Sigmoid colon (tissue), 7 donors: ENCODE results near the gene TLE2. TPM values are rescaled to one million over a fixed set of nuclear protein-coding genes. Genes with fewer than 3 reads are reported as not detected.

Experiments
- DNase-seq: peaks from one replicate; pipeline ENCODE4 v3.0.0-alpha.2; 2019
- H3K27ac ChIP-seq, 4 donors: fragments of 200-600 bp; sonication (generic); one replicate each; pipeline ENCODE4 v1.5.1; 2016 to 2019; ENCODE audit warnings: mild to moderate bottlenecking in 1 of 4
- H3K27me3 ChIP-seq, 3 donors: fragments of 200-600 bp; sonication (generic); one replicate each; pipeline ENCODE4 v1.5.1; 2019; ENCODE audit warnings: mild to moderate bottlenecking in 1 of 3
- H3K36me3 ChIP-seq, 4 donors: fragments of 200-600 bp; sonication (generic); one replicate each; pipeline ENCODE4 v1.5.1; 2016 to 2019
- H3K4me1 ChIP-seq, 4 donors: fragments of 200-600 bp; sonication (generic); one replicate each; pipeline ENCODE4 v1.5.1; 2017 to 2019
- H3K4me3 ChIP-seq, 4 donors: fragments of 200-600 bp; sonication (generic); one replicate each; pipeline ENCODE4 v1.5.1; 2017 to 2019; ENCODE audit warnings: mild to moderate bottlenecking in 2 of 4, moderate library complexity in 1 of 4
- H3K9me3 ChIP-seq, 4 donors: fragments of 200-600 bp in 3 of 4; sonication (generic) in 3 of 4; one replicate each; pipeline versions ENCODE4 v1.5.1 to v1.6.1; 2013 to 2019
- CTCF ChIP-seq, 4 experiments: fragments of 450-650 bp in 3 of 4; fragments of 200-600 bp in 1 of 4; IDR thresholded peaks; one replicate each; pipeline ENCODE4 v1.5.1; 2016 to 2019; ENCODE audit warnings: antibody characterized with exemption in 4 of 4, mild to moderate bottlenecking in 3 of 4, moderate library complexity in 2 of 4
- EP300 ChIP-seq, 4 donors: sonication (generic); formaldehyde crosslinking; IDR thresholded peaks; one replicate each; pipeline ENCODE4 v1.6.1; 2017; ENCODE audit warnings: antibody characterized with exemption in 4 of 4
- POLR2A ChIP-seq, 2 donors: fragments of 450-650 bp; IDR thresholded peaks; one replicate each; pipeline ENCODE4 v1.6.1; 2016; ENCODE audit warnings: antibody characterized with exemption in 2 of 2, mild to moderate bottlenecking in 2 of 2, moderate library complexity in 2 of 2
- POLR2AphosphoS5 ChIP-seq, 4 donors: sonication (generic); formaldehyde crosslinking; IDR thresholded peaks; one replicate each; pipeline ENCODE4 v1.6.1; 2017; ENCODE audit warnings: antibody characterized with exemption in 4 of 4
- WGBS, 2 donors: extraction: QIAGEN DNeasy Blood & Tissue Kit; methylation state at CpG; one replicate each; pipeline ENCODE4 v1.1.7; 2013; 5-methylcytosine and 5-hydroxymethylcytosine counted together
- intact Hi-C: fragments of 100-400 bp; cut with DNase I; formaldehyde crosslinking; loops from one replicate; pipeline ENCODE4 v1.15.1; 2023
- polyA plus RNA-seq, 3 donors: library from polyadenylated mRNA; stranded (reverse); fragments of 200-250 nt; gene quantifications; one replicate each; pipeline ENCODE4 v1.2.3, GENCODE V29; 2013
- total RNA-seq, 4 donors: library from RNA; depleted of rRNA; stranded (reverse); fragments of >200 nt; gene quantifications; one replicate each; pipeline ENCODE4 v1.1.0, GENCODE V29; 2016
- donor health status: healthy with polysubstance abuse.
- donor health status: Bipolar disorder and iron deficiency.
- donor health status: healthy.

TLE2 gene
- total and polyA plus RNA-seq, 7 donors: 10.9 to 66.5 (median 27.8) TPM

- intact Hi-C loops: loop anchor here (1.0 to 5.0 kb wide), 2 partner anchors 64 to 78 kb away; no protein-coding TSS in a partner anchor
- no peak for TF ChIP-seq POLR2A (IDR thresholded peaks at IDR 0.05)
- TF ChIP-seq EP300 (IDR thresholded peaks at IDR 0.05): peak in 1 of 4 donors; percentile 3
- TF ChIP-seq POLR2AphosphoS5 (IDR thresholded peaks at IDR 0.05): peak; percentile 64 to 82 (median 74)
- no peaks in the 10 kb centered on the region for H3K27me3 ChIP-seq
- no peaks in the 10 kb centered on the region for H3K36me3 ChIP-seq
- DNase-seq: peak; percentile 98
- H3K27ac ChIP-seq: peak overlapping the region; percentile 85 to 87 (median 86)
- H3K4me1 ChIP-seq: peaks cover 0 to 26% (median 24%) of the 10 kb centered on the region in 4 donors
- 5 to 19% methylated on average over 10 of the region's 10 CpGs for WGBS, 2 donors
- H3K9me3 ChIP-seq: no peaks in the 10 kb centered on the region
- H3K4me3 ChIP-seq: peak overlapping the region in 1 of 4 donors; percentile 52
Measured at GRCh38 chr19:2982983-2983350, 46.1 kb downstream of the TLE2 start.

GRCh38 chr19:2982561-2982960, 46.5 kb downstream of the TLE2 start:
- intact Hi-C loops: loop anchor here (5.0 kb wide), 1 partner anchor 65 kb away; no protein-coding TSS in a partner anchor
- no peak for TF ChIP-seq POLR2AphosphoS5 (IDR thresholded peaks at IDR 0.05)
- WGBS, 2 donors: 45 to 66% methylated on average over 8 of the region's 8 CpGs
- Histone ChIP-seq H3K27ac (peak overlapping the region; percentile 85 to 87 (median 86)), H3K36me3 (no peaks in the 10 kb centered on the region), H3K9me3 (no peaks in the 10 kb centered on the region), H3K4me3 (no peak overlapping the region), H3K4me1 (peaks cover 0 to 29% (median 28%) of the 10 kb centered on the region in 4 donors), H3K27me3 (no peaks in the 10 kb centered on the region)
- no peak for DNase-seq

- intact Hi-C loops: loop anchor here (5.0 kb wide), 1 partner anchor 65 kb away; no protein-coding TSS in a partner anchor
- H3K4me3 ChIP-seq: no peak overlapping the region
- TF ChIP-seq EP300 (IDR thresholded peaks at IDR 0.05) (no peak), POLR2A (IDR thresholded peaks at IDR 0.05) (no peak), CTCF (IDR thresholded peaks at IDR 0.05) (no peak), POLR2AphosphoS5 (IDR thresholded peaks at IDR 0.05) (no peak)
- no peaks in the 10 kb centered on the region for H3K9me3 ChIP-seq
- no peaks in the 10 kb centered on the region for H3K27me3 ChIP-seq
- peak overlapping the region in 1 of 4 donors; percentile 85 for H3K27ac ChIP-seq
- H3K36me3 ChIP-seq: no peaks in the 10 kb centered on the region
- no peak for DNase-seq
- peaks cover 0 to 35% (median 32%) of the 10 kb centered on the region in 4 donors for H3K4me1 ChIP-seq
- 81 to 91% methylated on average over 5 of the region's 5 CpGs for WGBS, 2 donors
Measured at GRCh38 chr19:2981898-2982297, 47.2 kb downstream of the TLE2 start.

GRCh38 chr19:2978772-2979171, 50.3 kb downstream of the TLE2 start:
- H3K9me3 ChIP-seq: no peaks in the 10 kb centered on the region
- no peak overlapping the region for H3K4me3 ChIP-seq
- 26 to 74% methylated on average over 9 of the region's 9 CpGs for WGBS, 2 donors
- H3K27ac ChIP-seq: peak overlapping the region in 2 of 4 donors; percentile 44 to 55
- intact Hi-C loops: loop anchor here (2.0 kb wide), 1 partner anchor 56 kb away; no protein-coding TSS in a partner anchor
- no peaks in the 10 kb centered on the region for H3K36me3 ChIP-seq
- H3K27me3 ChIP-seq: no peaks in the 10 kb centered on the region
- no peak for TF ChIP-seq EP300 (IDR thresholded peaks at IDR 0.05)
- no peak for TF ChIP-seq POLR2AphosphoS5 (IDR thresholded peaks at IDR 0.05)
- TF ChIP-seq CTCF (IDR thresholded peaks at IDR 0.05): no peak
- no peak for TF ChIP-seq POLR2A (IDR thresholded peaks at IDR 0.05)
- peaks cover 0 to 43% (median 39%) of the 10 kb centered on the region in 4 donors for H3K4me1 ChIP-seq
- DNase-seq: no peak

GRCh38 chr19:2978166-2978767, 50.8 kb downstream of the TLE2 start:
- H3K4me3 ChIP-seq: no peak overlapping the region
- H3K4me1 ChIP-seq: peaks cover 0 to 38% (median 33%) of the 10 kb centered on the region in 4 donors
- DNase-seq: no peak
- no peaks in the 10 kb centered on the region for H3K36me3 ChIP-seq
- H3K27ac ChIP-seq: peak overlapping the region in 3 of 4 donors; percentile 44 to 62 (median 55)
- WGBS, 2 donors: 43 to 77% methylated on average over 11 of the region's 11 CpGs
- TF ChIP-seq EP300 (IDR thresholded peaks at IDR 0.05): no peak
- no peak for TF ChIP-seq CTCF (IDR thresholded peaks at IDR 0.05)
- no peak for TF ChIP-seq POLR2A (IDR thresholded peaks at IDR 0.05)
- TF ChIP-seq POLR2AphosphoS5 (IDR thresholded peaks at IDR 0.05): no peak
- H3K9me3 ChIP-seq: no peaks in the 10 kb centered on the region
- no peaks in the 10 kb centered on the region for H3K27me3 ChIP-seq
- intact Hi-C loops: loop anchor here (2.0 kb wide), 1 partner anchor 57 kb away; no protein-coding TSS in a partner anchor
